SK-MEL-5 (cell line): ENCODE measurements around the gene CAMTA1. TPM values are rescaled to one million over a fixed set of nuclear protein-coding genes. Genes with fewer than 3 reads are reported as not detected.

ENCODE experiments used
- DNase-seq: peaks from one replicate; pipeline ENCODE4 v3.0.0-alpha.2; 2016; ENCODE audit warnings: low read depth, low spot score
- in situ Hi-C: cut with HindIII; loops from 2 replicates; pipeline ENCODE4 v1.10.0; 2016; ENCODE audit warnings: low sequenced_read_pairs, high pct_unique_total_duplicates, low pct_unique_long_range_greater_than_20kb
- total RNA-seq: library from RNA; depleted of rRNA; stranded (reverse); fragments of >200 nt; shearing (Covaris generic); gene quantifications from 2 replicates; pipeline ENCODE4 v1.2.3, GENCODE V29; 2014

CAMTA1 gene
- total RNA-seq, 1 experiment from 2014 or later = 47.4 TPM

DNA sequence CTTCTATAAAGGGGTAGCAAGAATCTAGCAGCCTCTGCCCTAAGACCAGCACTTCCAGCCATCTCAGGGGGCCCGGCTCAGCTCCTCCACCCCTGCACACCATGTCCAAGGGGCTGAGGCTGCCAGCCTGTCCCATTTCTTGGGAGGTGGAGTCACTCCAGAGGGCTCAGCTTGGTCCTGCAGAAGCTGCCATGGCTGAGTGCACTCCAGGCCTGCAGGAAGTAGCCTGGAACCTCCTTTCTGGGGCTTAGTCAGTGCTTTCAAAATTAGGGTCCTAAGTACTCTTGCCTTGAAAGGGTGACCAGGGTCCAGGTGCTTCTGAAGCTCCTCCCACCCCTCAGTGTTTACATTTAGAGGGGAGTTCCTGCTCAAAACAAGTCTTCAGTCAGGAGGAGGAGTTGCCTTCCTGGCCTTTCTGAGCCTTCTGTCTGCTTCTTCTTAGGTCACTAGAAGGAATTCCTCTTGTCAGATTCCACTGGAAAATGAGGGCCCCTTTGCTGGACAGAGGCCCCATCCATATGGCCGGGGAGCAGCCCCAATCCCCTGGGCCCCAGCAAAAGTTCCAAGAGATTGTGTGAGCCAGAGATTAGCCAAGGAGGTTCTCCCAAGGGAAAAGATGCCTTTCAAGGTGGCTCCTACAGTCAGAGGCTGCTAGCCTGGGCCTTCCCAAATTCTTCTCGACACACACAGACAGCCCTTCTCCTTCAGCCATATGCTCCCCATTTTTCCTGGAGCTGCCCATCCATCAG lies 857.7 kb downstream of the CAMTA1 start:
- in situ Hi-C loops = no loop called here
- no peak for DNase-seq

DNA sequence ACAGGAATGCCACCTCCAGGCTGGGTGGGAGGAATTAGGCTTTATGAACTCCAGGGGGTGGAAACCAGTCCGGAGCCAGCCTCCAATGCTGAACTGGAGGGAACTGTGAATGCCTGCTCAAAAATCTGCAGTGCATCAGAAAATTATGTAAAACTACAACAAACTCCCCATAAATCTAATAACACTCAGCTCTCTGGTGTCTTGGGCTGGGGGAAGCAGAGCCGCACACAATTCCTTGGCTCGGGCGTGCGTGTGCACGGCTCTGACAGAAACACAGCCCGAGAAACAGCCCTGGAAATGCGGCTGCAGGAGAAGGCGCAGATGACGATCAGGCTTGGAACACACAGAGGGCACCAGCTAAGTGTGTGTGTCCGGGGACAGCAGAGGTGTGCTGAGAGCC lies 858.3 kb downstream of the CAMTA1 start:
- in situ Hi-C loops = no loop called here
- DNase-seq = no peak

DNA sequence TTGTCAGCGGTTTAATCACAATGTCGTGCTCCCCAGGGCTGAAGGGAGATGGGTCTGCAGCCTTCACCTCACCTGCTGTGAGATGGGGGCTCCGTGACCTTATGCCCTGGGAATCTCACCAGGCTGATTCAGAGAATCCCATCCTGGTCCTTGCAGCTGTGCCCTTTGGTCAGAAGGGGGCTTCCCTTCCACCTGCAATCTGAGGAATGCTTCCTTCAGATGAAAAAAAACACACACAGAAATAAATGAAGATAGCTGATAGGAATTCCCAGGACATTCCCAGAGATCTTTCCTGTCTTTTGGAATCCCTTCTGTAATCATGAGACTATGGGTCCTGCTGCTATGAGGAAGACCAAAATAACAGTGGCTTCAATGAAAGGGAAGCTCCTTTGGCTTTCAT lies 858.8 kb downstream of the CAMTA1 start:
- DNase-seq = no peak
- in situ Hi-C loops = no loop called here

DNA sequence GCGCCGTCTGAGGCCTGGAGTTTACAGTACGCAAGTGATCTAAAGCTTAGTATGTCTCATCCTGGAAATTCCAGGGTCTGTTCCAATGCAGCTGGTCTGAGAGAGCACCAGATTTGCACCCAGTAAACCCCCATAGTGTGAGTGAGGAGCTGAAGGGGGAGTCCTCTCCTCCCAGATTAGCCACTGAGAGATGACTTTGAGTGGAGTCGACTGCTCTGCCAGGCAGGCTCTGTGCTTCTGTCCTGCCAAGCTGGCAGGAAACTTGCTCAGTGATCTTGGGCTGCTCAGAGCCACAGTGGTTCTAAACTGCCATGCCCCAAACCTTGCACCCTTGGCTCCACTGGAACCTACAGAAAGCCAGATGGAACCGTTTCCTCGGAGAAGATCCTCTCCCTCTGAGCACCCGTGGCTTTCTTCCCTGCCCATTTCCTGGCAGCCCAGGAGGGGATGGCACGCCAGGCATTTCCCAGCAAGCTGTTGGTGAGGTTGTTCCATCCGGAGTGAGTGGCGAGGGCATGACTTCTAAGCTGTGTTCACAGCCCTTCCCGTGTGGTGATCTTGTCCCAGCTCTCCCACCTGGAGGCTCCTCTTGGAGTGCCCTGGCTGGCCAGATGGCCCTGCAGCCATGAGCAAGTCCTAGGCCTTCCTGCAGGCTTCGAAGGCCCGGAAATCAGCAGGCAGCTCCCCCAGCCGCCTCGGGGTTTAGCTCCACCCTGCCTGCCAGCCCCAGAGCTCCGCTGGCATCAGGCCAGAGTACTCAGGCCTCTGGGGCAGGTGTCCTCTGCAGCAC lies 859.9 kb downstream of the CAMTA1 start:
- no peak for DNase-seq
- in situ Hi-C loops = no loop called here

DNA sequence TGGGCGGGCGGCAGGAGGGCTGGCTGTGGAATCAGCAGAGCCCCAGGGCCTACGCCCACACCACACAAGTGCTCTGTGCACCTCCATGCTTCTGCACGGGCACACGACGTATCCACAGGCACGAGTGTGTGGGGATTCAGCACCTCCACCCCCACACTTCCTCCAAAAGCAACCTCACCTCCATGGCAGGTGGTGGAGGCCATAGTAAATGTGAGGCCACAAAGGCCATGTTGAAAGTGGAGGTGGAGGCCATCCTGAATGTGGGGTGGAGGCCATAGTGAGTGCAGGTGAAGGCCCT lies 860.4 kb downstream of the CAMTA1 start:
- no peak for DNase-seq
- in situ Hi-C loops = no loop called here

DNA sequence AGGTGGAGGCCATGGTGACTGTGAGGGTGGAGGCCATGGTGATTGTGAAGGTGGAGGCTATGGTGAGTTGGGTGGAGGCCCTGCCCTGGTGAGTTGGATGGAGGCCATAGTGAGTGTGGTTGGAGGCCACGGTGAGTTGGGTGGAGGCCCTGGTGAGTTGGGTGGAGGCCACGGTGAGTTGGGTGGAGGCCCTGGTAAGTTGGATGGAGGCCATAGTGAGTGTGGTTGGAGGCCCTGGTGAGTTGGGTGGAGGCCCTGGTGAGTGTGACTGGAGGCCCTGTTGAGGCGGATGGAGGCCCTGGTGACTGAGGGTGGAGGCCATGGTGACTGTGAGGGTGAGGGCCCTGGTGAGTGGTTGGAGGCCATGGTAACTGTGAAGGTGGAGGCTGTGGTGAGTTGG lies 860.9 kb downstream of the CAMTA1 start:
- in situ Hi-C loops = no loop called here
- no peak for DNase-seq

DNA sequence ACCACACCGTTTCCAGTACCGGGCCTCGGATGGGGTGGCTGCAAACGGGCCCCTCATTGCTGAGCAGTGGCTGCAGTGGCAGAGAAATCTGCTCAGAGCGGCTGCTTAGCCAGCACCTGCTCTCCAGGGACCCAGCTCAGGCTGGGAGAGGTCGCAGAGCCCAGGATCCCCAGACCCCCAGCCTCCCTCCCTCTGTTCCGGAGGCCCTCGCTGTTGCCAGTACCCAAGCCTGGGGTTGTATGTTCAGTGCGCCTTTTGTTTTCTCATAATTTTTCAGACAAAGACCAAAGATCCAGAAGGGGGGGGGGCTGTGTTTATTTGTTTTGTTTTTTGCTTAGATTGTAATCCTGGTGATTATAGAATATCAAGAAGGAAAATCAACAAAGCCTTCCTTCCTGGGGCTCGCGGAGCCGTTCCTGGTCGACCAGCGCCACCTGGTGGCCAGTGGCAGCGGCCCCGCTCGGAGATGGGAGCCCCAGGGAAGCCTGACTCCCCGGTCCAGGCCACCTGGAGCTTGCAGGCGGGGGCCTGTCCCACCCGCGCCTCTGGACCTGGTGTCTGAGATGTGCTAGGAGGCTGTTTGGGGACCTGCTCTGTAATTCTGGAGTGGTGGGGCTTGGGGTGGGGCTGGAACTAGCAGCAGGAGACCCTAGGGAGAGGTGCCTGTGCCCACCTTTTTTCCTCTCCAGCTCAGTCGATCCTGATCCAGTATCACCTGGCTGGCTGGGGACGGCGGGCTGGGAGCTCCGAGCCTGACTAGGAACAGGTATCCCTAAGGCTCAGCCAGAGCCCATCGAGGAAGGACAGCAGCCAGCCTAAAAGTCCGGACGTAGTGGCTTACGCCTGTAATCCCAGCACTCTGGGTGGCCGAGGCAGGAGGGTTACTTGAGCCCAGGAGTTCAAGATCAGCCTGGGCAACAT lies 862.0 kb downstream of the CAMTA1 start:
- DNase-seq = peak; percentile 44
- in situ Hi-C loops = no loop called here

DNA sequence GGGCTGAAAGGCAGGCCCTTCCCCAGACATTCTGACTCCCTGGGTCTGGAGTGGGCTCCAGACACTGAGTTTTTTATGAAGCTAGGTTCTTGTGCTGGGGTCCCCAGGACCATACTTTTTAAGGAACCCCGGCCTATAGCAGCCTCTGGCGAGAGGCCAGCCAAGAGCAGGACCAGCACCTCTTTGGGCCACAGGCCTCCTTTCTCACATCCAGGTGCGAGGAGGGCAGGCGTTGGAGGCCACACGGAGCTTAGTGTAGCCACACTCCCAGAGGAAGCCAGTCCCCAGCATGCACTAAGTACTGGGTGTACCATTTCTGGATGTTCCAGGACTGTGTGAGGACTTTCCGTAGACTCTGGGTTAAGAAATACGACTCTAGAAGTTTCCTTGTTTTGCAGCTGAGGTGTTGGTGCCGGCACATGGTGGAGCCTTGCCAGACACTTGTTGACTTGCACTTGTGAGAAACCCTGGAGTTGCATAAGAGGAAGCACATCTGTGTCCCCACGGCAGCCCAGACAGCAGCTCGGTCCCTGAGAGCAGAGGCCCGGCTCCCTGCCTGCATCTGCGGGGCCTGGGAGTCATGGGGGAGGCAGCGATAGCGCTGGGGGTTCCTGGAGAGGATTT lies 863.6 kb downstream of the CAMTA1 start:
- DNase-seq = no peak
- in situ Hi-C loops = no loop called here

DNA sequence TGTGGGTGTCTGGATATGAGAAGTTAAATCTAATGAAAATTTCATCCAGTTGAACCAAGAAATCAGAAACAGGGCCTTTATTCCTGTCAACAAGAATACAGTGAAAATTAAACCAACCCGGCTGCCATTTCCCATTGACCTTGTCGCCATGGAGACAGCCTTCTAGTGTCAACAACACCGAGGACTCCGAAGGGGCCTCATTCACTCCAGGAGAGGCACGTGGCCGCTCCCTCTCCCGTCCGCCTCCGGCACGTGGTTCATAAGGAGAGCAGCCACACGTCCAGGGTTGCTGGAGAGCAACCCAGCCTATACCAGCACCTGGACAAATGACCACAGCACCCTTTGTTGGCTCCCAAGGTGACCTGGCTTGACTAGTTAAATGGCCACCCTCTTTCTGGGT lies 865.5 kb downstream of the CAMTA1 start:
- DNase-seq = no peak
- in situ Hi-C loops = no loop called here

DNA sequence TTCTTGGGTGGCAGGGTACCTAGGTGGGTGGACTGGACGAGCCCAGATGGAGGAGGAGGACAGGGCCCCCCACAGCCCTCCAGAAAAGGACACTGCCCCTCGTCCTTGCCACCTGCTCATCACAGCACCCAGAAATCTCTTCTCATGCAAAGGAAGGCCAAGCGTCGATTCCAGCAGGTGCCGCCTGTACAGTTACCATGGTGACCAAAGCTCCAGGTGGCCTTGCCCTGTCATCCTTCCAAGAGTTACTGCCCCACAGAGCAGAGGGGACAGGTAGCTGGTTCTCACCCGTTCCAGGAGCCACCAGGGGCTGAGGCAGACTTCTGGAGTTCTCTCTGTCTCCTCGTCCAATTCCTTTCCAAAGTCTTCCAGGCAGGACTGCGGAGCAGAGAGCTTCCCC lies 865.9 kb downstream of the CAMTA1 start:
- no peak for DNase-seq
- in situ Hi-C loops = no loop called here

DNA sequence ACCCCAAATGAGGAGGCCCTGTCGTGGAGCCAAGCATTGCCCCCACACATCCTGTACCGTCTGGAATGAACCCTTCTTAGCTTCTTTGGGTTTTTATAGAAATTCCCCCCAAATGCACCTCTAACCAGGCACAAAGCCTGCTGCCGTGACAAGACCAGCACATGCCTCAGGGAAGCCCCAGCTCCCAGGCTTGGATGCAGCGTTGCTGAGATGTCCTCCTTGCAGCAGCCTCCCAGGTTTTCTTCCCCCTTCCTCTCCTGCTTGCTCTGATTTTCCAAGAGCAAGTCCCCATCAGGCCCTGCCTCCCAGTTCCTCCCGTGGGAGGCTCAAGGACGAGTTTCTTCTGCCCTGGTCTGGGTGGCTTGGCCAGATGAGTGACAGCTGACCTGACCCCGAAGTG lies 866.8 kb downstream of the CAMTA1 start:
- no peak for DNase-seq
- in situ Hi-C loops = no loop called here

DNA sequence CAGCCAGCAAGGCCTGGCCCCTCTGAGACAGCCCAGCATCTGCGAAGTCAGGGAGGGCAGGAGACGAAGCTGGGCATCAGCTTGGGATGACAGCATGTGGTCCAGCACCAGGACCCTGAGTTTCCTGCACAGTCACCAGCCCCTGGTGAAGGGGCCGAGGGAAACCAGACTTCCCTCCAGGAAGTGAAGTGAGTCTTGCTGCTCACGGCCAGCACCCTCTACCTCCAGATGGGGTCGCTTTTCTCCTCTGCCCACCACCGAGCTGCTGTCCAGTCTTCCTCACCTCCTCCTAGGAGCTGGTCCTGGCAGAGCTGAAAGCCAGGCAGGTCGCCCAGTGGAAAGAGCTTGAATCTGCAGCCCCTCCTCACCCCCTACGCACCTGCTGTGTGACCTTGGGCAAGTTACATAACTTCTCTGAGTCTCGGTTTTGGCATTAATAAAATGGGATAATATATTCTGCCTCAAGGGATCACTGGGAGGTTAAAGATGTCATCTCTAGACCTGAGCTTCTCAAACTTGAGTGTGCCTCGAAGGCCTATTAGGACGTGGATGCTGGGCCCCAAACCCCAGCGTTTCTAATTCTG lies 867.4 kb downstream of the CAMTA1 start:
- in situ Hi-C loops = no loop called here
- no peak for DNase-seq

DNA sequence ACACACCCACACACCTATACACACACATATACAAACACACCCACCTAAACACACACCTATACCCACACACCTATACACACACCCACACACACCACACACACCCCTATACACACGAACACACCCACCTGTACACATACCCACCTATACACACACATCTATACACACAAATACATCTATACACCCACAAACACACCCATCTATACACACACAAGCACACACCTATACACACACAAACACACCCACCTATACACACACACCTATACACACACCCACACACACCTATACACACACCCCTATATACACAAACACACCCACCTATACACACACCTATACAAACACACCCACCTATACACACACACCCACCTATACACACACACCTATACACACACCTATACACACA lies 869.5 kb downstream of the CAMTA1 start:
- in situ Hi-C loops = no loop called here
- no peak for DNase-seq

DNA sequence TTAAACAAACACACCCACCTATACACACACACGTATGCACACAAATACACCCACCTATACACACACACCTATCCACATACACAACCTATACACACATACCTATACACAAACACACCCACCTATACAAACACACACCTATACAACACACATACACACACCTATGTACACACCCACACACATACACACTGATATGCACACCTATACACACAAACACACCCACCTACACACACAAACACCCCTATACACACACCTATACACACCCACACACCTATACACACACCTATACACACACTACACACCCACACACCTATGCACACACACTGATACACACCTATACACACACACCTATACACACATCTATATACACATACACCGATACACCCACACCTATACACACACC lies 870.1 kb downstream of the CAMTA1 start:
- in situ Hi-C loops = no loop called here

DNA sequence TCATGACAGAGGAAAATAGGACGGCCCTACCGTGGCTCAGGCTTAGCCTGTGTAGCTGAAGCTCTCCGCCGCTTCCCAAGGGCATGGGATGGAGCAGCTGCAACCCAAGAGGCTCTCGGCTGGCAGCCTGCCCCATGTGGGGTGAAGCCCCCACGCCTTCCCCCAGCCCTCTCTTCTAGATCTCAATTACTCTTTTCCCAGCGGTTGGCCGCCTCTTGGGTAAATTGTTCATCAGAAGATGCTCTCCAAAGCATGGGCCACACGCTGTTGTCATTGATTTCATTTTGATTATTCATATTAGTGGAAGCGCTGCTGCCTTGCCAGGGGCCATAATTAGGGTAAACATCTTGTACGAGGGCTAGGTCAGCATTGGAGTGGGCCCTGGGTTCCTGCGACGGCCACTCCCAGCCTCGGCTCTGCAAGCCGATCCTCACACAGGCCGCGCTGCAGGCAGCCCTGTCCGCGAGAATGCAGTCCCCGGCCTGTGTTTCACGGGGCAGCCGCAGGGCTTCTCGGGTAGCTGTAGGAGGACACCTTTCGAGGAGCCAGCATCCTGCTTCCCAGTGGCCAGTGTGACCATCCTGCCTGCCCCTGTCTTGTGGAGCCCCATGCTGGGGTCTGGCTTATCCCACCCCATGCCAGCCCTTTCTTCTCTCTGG lies 871.4 kb downstream of the CAMTA1 start:
- DNase-seq = no peak
- in situ Hi-C loops = no loop called here

More for the DNA sequence above, 870.1 kb downstream of the CAMTA1 start:
- no peak for DNase-seq

DNA sequence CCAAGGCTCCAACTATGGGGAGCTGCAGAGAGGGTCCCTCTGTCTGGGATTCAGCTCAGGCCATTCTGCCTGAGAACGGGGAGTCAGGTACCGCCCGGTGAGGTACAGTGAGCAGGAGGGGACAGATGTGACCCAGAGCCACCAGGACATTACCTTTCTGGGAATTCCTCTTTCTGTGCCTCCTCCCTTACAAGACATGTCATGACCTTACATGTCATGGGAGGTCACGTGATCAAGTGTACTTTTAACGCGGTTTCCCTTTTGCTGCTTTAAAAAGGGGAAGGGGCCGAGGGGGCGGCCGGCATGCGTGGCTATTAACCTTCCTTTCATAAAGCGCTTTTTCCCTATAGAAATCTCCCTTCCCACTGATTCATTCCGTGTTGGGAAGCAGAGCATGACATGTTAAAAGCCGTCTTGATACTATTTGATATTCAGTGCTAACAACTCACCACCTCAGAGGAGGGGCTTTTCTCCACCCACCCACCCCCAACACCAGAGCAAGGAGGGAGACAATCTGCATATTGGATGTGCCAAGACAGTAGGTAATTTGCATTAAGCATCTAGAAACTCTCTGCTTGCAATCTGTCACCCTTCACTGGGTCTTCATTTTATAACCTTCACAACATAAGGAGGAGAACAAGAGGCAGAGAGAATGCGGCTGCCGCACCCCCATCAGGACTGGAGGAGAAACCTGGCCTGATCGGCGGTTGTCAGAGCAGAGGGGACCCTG lies 872.2 kb downstream of the CAMTA1 start:
- DNase-seq = no peak
- in situ Hi-C loops = no loop called here

DNA sequence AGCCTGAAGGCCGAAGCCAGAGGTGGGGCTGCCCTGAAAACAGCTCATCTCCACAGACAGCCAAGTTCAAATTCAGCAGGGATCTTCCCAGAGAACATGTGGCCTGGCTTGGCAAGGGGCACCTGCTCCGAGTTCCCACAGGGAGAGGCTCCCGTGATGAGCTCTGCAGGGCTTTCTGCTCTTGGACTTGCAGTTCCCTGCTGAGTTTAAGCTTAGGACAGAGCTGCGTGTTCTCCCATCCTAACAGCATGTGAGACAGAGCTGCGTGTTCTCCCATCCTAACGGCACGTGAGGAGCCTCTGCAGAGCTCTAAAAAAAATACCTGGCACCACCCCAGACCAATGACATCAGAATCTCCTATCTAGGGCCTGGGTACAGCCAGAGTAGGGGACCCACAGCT lies 872.8 kb downstream of the CAMTA1 start:
- no peak for DNase-seq
- in situ Hi-C loops = no loop called here
